GM12872 (cell line): ENCODE data around the gene MALRD1.

Experiments used
- TF ChIP-seq, protein P1 (sequence below): IDR thresholded peaks from 3 replicates; pipeline ENCODE4 v1.5.1; 2011; ENCODE audit warnings: low read depth, mild to moderate bottlenecking, low read length, moderate library complexity; ENCODE audit not compliant: insufficient read depth

MALRD1 gene

DNA sequence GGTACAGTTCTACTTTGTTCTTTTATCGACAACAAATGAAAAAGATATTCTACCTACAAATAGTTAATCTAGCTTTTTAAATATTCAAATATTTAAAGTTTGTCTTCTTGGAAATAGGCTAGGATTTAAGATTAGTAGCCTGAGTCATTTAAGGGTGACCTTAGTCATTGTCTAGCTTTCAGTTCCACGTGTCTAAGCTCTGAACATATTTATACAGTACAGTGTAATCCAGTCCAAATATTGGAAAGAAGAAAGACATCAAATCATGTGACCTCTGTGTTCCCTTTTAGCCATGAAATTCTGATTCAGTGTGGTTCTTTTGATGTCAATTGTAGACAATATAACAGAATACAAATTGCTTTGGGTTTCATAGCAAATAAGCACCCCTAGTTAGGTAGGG, 121.1 kb downstream of the MALRD1 start:
- TF ChIP-seq, protein P1, sequence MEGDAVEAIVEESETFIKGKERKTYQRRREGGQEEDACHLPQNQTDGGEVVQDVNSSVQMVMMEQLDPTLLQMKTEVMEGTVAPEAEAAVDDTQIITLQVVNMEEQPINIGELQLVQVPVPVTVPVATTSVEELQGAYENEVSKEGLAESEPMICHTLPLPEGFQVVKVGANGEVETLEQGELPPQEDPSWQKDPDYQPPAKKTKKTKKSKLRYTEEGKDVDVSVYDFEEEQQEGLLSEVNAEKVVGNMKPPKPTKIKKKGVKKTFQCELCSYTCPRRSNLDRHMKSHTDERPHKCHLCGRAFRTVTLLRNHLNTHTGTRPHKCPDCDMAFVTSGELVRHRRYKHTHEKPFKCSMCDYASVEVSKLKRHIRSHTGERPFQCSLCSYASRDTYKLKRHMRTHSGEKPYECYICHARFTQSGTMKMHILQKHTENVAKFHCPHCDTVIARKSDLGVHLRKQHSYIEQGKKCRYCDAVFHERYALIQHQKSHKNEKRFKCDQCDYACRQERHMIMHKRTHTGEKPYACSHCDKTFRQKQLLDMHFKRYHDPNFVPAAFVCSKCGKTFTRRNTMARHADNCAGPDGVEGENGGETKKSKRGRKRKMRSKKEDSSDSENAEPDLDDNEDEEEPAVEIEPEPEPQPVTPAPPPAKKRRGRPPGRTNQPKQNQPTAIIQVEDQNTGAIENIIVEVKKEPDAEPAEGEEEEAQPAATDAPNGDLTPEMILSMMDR, result no peak

- TF ChIP-seq, protein P1, result no peak
Observed at GRCh38 chr10:19178675-19179074, 130.1 kb downstream of the MALRD1 start.

GRCh38 chr10:19184891-19185290, 136.3 kb downstream of the MALRD1 start:
- TF ChIP-seq, protein P1, result no peak

DNA sequence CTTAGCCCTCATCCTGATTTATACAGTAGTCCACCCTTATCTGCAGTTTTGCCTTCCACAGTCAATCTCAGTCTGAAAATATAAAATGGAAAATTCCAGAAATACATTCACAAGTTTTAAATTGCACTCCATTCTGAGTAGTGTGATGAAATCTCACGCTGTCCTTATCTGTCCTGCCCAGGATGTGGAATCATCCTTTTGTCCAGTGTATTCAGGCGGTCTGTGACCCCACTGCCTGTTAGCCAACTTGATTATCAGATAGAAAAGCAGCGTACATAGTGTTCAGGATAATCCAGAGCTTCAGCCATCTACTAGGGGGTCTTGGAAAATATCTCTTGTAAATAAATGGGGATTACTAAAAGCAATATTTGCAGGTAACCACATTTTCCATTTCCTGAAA, 146.3 kb downstream of the MALRD1 start:
- TF ChIP-seq, protein P1, result no peak

GRCh38 chr10:19195698-19196097, 147.1 kb downstream of the MALRD1 start:
- TF ChIP-seq, protein P1, result no peak

GRCh38 chr10:19200211-19200610, 151.6 kb downstream of the MALRD1 start:
- TF ChIP-seq, protein P1, result no peak

- TF ChIP-seq, protein P1, result no peak
Observed at GRCh38 chr10:19204246-19204917, 155.8 kb downstream of the MALRD1 start.

- TF ChIP-seq, protein P1, result no peak
Observed at GRCh38 chr10:19209319-19209718, 160.7 kb downstream of the MALRD1 start.
